ENCODE measurements around the gene CLEC10A.

DNA sequence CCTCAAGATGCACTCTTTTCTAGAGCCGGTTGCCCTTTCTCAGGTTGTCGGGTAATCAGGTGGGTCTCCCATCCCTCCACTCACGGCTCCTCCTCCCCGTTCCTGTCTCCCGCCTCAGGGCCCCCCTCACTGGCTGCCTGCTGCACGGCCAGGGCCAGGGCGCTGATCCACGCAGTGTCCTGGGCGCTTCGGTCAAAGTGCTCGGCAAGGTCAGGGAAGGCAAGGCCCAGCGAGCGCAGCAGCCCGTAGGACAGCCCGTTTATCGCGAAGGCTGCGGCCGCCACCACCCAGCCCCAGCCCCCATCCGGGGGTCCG, 36.9 kb downstream of the CLEC10A start:
- TF ChIP-seq, protein P1, sequence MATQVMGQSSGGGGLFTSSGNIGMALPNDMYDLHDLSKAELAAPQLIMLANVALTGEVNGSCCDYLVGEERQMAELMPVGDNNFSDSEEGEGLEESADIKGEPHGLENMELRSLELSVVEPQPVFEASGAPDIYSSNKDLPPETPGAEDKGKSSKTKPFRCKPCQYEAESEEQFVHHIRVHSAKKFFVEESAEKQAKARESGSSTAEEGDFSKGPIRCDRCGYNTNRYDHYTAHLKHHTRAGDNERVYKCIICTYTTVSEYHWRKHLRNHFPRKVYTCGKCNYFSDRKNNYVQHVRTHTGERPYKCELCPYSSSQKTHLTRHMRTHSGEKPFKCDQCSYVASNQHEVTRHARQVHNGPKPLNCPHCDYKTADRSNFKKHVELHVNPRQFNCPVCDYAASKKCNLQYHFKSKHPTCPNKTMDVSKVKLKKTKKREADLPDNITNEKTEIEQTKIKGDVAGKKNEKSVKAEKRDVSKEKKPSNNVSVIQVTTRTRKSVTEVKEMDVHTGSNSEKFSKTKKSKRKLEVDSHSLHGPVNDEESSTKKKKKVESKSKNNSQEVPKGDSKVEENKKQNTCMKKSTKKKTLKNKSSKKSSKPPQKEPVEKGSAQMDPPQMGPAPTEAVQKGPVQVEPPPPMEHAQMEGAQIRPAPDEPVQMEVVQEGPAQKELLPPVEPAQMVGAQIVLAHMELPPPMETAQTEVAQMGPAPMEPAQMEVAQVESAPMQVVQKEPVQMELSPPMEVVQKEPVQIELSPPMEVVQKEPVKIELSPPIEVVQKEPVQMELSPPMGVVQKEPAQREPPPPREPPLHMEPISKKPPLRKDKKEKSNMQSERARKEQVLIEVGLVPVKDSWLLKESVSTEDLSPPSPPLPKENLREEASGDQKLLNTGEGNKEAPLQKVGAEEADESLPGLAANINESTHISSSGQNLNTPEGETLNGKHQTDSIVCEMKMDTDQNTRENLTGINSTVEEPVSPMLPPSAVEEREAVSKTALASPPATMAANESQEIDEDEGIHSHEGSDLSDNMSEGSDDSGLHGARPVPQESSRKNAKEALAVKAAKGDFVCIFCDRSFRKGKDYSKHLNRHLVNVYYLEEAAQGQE (IDR thresholded peaks at IDR 0.05; ENCODE audit: insufficient read depth in 1 of 2, low read depth in 2 of 2, low read length in 1 of 2): no peak
- TF ChIP-seq, protein P2, sequence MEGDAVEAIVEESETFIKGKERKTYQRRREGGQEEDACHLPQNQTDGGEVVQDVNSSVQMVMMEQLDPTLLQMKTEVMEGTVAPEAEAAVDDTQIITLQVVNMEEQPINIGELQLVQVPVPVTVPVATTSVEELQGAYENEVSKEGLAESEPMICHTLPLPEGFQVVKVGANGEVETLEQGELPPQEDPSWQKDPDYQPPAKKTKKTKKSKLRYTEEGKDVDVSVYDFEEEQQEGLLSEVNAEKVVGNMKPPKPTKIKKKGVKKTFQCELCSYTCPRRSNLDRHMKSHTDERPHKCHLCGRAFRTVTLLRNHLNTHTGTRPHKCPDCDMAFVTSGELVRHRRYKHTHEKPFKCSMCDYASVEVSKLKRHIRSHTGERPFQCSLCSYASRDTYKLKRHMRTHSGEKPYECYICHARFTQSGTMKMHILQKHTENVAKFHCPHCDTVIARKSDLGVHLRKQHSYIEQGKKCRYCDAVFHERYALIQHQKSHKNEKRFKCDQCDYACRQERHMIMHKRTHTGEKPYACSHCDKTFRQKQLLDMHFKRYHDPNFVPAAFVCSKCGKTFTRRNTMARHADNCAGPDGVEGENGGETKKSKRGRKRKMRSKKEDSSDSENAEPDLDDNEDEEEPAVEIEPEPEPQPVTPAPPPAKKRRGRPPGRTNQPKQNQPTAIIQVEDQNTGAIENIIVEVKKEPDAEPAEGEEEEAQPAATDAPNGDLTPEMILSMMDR (IDR thresholded peaks at IDR 0.05): no peak
